HepG2 (cell line): Measurements from ENCODE around the gene MAPK9. TPM values are rescaled to one million over a fixed set of nuclear protein-coding genes. Genes with fewer than 3 reads are reported as not detected.

Source experiments
- ATAC-seq: fragments of 200-7000 bp; cut with Tn5 transposase; 3 replicates; pipeline ENCODE4 v1.9.1; 2020; ENCODE audit warnings: mild to moderate bottlenecking, moderate library complexity
- BruUV-seq: library from RNA; stranded (reverse); fragments of 400-500 nt; replicated peaks from 2 replicates; lab custom pipeline; 2021; lab: Mats Ljungman, UMichigan
- CTCF ChIA-PET: fragments of 300-600 bp; formaldehyde crosslinking; extraction: SDS; loops from one replicate; lab custom pipeline; 2021; ENCODE audit warnings: low total read pairs, inconsistent platforms, low intra/inter-chr PET ratio; lab: Yijun Ruan, JAX
- POLR2A ChIA-PET: fragments of 350-600 bp; sonication (Branson Sonifier 250); formaldehyde crosslinking; loops from one replicate; lab custom pipeline; 2020; ENCODE audit warnings: antibody characterized with exemption, inconsistent platforms; lab: Yijun Ruan, JAX
- DNase-seq: peaks from one replicate; pipeline ENCODE4 v3.0.0-alpha.2; 2015; ENCODE audit warnings: low spot score
- FAIRE-seq: peaks from 3 replicates; lab custom pipeline; 2011; peaks lifted over from hg19 to GRCh38; lab: Jason Lieb, UNC
- H2AFZ ChIP-seq: one replicate; pipeline ENCODE4 v1.6.1; 2011; ENCODE audit warnings: low read length, inconsistent platforms
- H3K27ac ChIP-seq: fragments of 300-600 bp; 3 replicates; pipeline ENCODE4 v1.8.0; 2011; ENCODE audit warnings: mixed run types, mild to moderate bottlenecking, mixed read lengths, low read length, inconsistent platforms; ENCODE audit not compliant: insufficient read depth; ENCODE audit errors: extremely low read length
- H3K27me3 ChIP-seq, 2 experiments: fragments of 200-600 bp in 1 of 2; 2 replicates in 1 of 2; 3 replicates in 1 of 2; pipeline versions ENCODE4 v1.6.0 to v1.8.0; 2011; ENCODE audit warnings: low read length in 2 of 2, mild to moderate bottlenecking in 2 of 2, moderate library complexity in 2 of 2, inconsistent platforms in 1 of 2; ENCODE audit not compliant: insufficient read depth in 2 of 2, control insufficient read depth in 1 of 2
- H3K36me3 ChIP-seq, 2 experiments: fragments of 200-600 bp in 1 of 2; replicated peaks in 1 of 2; 2 replicates in 1 of 2; 3 replicates in 1 of 2; pipeline versions ENCODE4 v1.5.1 to v1.8.0; 2011; ENCODE audit warnings: low read length in 2 of 2, inconsistent platforms in 1 of 2; ENCODE audit not compliant: insufficient read depth in 2 of 2, control insufficient read depth in 1 of 2
- H3K4me1 ChIP-seq: 2 replicates; pipeline ENCODE4 v1.5.1; 2012; ENCODE audit warnings: low read length, inconsistent platforms; ENCODE audit not compliant: insufficient read depth
- H3K4me2 ChIP-seq: 2 replicates; pipeline ENCODE4 v1.6.0; 2011; ENCODE audit warnings: low read depth, low read length, inconsistent platforms
- H3K4me3 ChIP-seq, 3 experiments: fragments of 200-600 bp in 1 of 3; sonication (generic), shearing (Covaris generic) in 1 of 3; replicated peaks in 1 of 3; 2 replicates each; pipeline ENCODE4 v1.5.1; 2011 to 2016; ENCODE audit warnings: low read length in 3 of 3, inconsistent platforms in 2 of 3, low read depth in 2 of 3, mild to moderate bottlenecking in 2 of 3, control low read depth in 1 of 3, mixed read lengths in 1 of 3; ENCODE audit not compliant: insufficient read depth in 1 of 3
- H3K79me2 ChIP-seq: one replicate; pipeline ENCODE4 v1.6.1; 2011; ENCODE audit warnings: low read length, inconsistent platforms; ENCODE audit not compliant: insufficient read depth
- H3K9ac ChIP-seq: 2 replicates; pipeline ENCODE4 v1.6.0; 2011; ENCODE audit warnings: mild to moderate bottlenecking, low read depth, low read length, inconsistent platforms; ENCODE audit not compliant: insufficient read depth
- H3K9me3 ChIP-seq: 2 replicates; pipeline ENCODE4 v1.5.1; 2012; ENCODE audit warnings: mild to moderate bottlenecking, low read length
- H4K20me1 ChIP-seq: 2 replicates; pipeline ENCODE4 v1.6.0; 2011; ENCODE audit warnings: inconsistent platforms, mild to moderate bottlenecking, low read length, moderate library complexity; ENCODE audit not compliant: insufficient read depth
- CBX1 ChIP-seq: IDR thresholded peaks from one replicate; pipeline ENCODE4 v1.6.1; 2016; ENCODE audit warnings: antibody characterized with exemption, low read depth
- MBNL3 ChIP-seq: fragments of 250-450 bp; sonication (Bioruptor Pico); conservative IDR thresholded peaks from 2 replicates; pipeline ENCODE4 v1.8.0; 2022; ENCODE audit warnings: mild to moderate bottlenecking, inconsistent platforms
- MTF2 ChIP-seq: sonication (generic); formaldehyde crosslinking; IDR thresholded peaks from 2 replicates; pipeline ENCODE4 v1.5.0; 2020; ENCODE audit warnings: missing genetic modification reagents, borderline replicate concordance
- SMAD9 ChIP-seq: sonication (generic); formaldehyde crosslinking; IDR thresholded peaks from 2 replicates; pipeline ENCODE4 v1.5.1; 2020; ENCODE audit warnings: mild to moderate bottlenecking, missing genetic modification reagents
- TAF15 ChIP-seq: fragments of 200-400 bp; formaldehyde crosslinking; IDR thresholded peaks from one replicate; pipeline ENCODE4 v1.6.1; 2018; ENCODE audit warnings: mild to moderate bottlenecking, low read depth, low read length; ENCODE audit not compliant: poor library complexity, severe bottlenecking
- ZFAT ChIP-seq: sonication (generic); formaldehyde crosslinking; conservative IDR thresholded peaks from 2 replicates; pipeline ENCODE4 v1.8.1; 2023; ENCODE audit warnings: missing genetic modification reagents, inconsistent platforms
- ZMYM2 ChIP-seq: sonication (generic); formaldehyde crosslinking; IDR thresholded peaks from 2 replicates; pipeline ENCODE4 v1.8.0; 2022; ENCODE audit warnings: mild to moderate bottlenecking, missing genetic modification reagents
- ZNF282 ChIP-seq: fragments of 450-650 bp; IDR thresholded peaks from 2 replicates; pipeline ENCODE4 v1.6.1; 2018; ENCODE audit not compliant: partially characterized antibody
- WGBS: methylation state at CpG from one replicate; pipeline ENCODE4 v1.1.6; 2017; ENCODE audit warnings: low lambda C conversion rate; 5-methylcytosine and 5-hydroxymethylcytosine counted together
- in situ Hi-C: cut with HindIII; loops from 2 replicates; pipeline ENCODE4 v1.10.0; 2017; ENCODE audit warnings: low pct_unique_long_range_greater_than_20kb; ENCODE audit not compliant: extremely low pct_ligation_motif_present
- intact Hi-C: fragments of 100-400 bp; cut with micrococcal nuclease; formaldehyde crosslinking; loops from one replicate; pipeline ENCODE4 v1.10.0; 2022; ENCODE audit not compliant: unreplicated experiment
- polyA plus RNA-seq, 8 experiments: library from polyadenylated mRNA; depleted of rRNA in 3 of 8; stranded (reverse) in 7 of 8; unstranded in 1 of 8; fragments of >200 nt; fragmentation: Illumina TruSeq in 4 of 8; extraction: Trizol in 4 of 8; gene quantifications; 2 replicates each; pipeline versions ENCODE4 v1.2.1 to v1.2.3, GENCODE V29; 2011 to 2016; ENCODE audit warnings: low read depth in 4 of 8, missing spikeins in 1 of 8, mixed read lengths in 1 of 8; ENCODE audit not compliant: insufficient read depth in 1 of 8
- total RNA-seq, 5 experiments: library from RNA; depleted of rRNA; stranded (reverse); fragments of >200 nt; fragmentation: Illumina TruSeq; extraction: Trizol; gene quantifications; 2 replicates each; pipeline ENCODE4 v1.2.3, GENCODE V29; 2016; ENCODE audit warnings: low read depth in 1 of 5
- TF ChIP-seq, protein P1 (sequence below): sonication (generic); formaldehyde crosslinking; IDR thresholded peaks from 2 replicates; pipeline ENCODE4 v1.5.0; 2020; ENCODE audit warnings: missing genetic modification reagents
- TF ChIP-seq, protein P2 (sequence below): sonication (generic); formaldehyde crosslinking; conservative IDR thresholded peaks from 2 replicates; pipeline ENCODE4 v1.8.0; 2022; ENCODE audit warnings: missing genetic modification reagents
- TF ChIP-seq, protein P3 (sequence below): sonication (generic); formaldehyde crosslinking; IDR thresholded peaks from 2 replicates; pipeline ENCODE4 v1.5.0; 2020; ENCODE audit warnings: missing genetic modification reagents
- TF ChIP-seq, protein P4 (sequence below): sonication (generic); formaldehyde crosslinking; IDR thresholded peaks from 2 replicates; pipeline ENCODE4 v1.5.0; 2020; ENCODE audit warnings: mild to moderate bottlenecking, missing genetic modification reagents, borderline replicate concordance
- TF ChIP-seq, protein P5 (sequence below): sonication (generic); formaldehyde crosslinking; IDR thresholded peaks from 2 replicates; pipeline ENCODE4 v1.5.1; 2020; ENCODE audit warnings: missing genetic modification reagents, mild to moderate bottlenecking, borderline replicate concordance
- TF ChIP-seq, protein P6 (sequence below): sonication (generic); formaldehyde crosslinking; IDR thresholded peaks from 2 replicates; pipeline ENCODE4 v1.5.0; 2020; ENCODE audit warnings: missing genetic modification reagents

The MAPK9 gene
- total and polyA plus RNA-seq, 2 of the 13 experiments (the other 11 are each of a cell fraction or from before 2014, with no cell fraction given): 30.1 to 56.1 TPM

DNA sequence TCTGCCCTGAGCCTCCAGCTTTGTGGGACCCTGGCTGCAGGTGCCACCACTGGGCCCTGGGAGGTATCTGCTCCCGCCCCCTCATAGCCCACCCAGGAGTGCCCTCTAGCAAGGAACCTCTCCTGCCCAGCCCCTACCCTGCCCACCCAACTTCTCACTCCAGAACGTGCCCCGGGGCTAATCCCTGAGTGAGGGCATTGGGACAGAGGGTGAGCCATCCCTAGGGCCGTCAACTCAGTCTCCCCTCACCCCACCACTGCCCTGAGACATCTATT is 80.2 kb downstream of the MAPK9 start (continued):
- no peak for TF ChIP-seq ZMYM2 (CRISPR knock-in tag)
- TF ChIP-seq, protein P1, sequence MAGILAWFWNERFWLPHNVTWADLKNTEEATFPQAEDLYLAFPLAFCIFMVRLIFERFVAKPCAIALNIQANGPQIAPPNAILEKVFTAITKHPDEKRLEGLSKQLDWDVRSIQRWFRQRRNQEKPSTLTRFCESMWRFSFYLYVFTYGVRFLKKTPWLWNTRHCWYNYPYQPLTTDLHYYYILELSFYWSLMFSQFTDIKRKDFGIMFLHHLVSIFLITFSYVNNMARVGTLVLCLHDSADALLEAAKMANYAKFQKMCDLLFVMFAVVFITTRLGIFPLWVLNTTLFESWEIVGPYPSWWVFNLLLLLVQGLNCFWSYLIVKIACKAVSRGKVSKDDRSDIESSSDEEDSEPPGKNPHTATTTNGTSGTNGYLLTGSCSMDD (CRISPR knock-in tag): no peak

DNA sequence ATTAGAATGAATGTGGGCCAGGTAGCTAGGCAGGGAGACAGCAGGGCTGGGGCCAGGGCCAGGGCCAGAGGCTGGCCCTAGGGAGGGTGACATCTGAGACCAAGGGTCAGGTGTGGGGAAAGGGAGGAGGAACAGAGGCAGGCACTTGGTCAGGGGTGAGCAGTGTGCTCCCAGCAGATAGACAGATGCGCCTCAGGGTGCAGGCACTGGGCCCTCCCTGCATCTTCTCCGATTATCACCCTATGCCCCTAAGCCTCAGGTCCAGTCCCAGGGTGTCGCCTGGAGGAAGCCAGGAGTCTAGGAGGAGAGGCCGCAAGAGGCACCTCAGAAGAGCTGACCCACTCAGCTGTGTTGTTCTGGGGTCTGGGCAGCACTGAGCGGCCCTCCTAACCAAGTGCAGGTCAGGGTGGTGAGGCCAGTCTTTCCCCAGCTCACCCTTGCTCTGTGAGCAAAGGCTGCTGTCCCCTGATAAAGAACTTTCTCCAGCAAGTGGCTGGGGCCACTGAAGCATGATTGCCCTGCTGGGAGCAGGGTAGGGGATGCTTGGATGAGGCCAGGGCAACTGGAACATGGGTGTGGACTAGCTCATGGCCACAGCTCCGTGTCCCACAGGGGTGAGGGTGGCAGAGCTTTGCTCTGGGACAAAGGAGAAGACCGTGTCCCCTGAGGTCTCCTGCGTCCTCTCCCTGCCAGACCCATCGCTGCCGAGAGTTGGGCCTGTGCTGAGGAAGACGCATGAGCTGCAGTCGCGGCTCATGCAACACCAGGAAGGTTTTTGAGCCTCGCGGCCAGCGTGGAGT is 80.7 kb downstream of the MAPK9 start:
- no peak overlapping the region for H3K4me3 ChIP-seq
- 19% methylated on average over 8 of the region's 16 CpGs for WGBS
- H2AFZ ChIP-seq: no peak overlapping the region
- in situ Hi-C loops (loop anchor here (25.0 kb wide), 1 partner anchor 251 kb away; no protein-coding TSS in a partner anchor), intact Hi-C loops (no loop called here)
- no peak overlapping the region for H3K27ac ChIP-seq
- no peak overlapping the region for H3K4me2 ChIP-seq
- ChIA-PET CTCF (no interaction called here), POLR2A (no interaction called here)
- H3K36me3 ChIP-seq: no peaks in the 10 kb centered on the region
- H3K9me3 ChIP-seq: no peaks in the 10 kb centered on the region
- ATAC-seq (peak; percentile 18; the same call in 2 of the 3 replicates), FAIRE-seq (no peak), DNase-seq (no peak)
- peaks cover 0 to 22% of the 10 kb centered on the region in 2 experiments; a peak in 3 of 5 replicates for H3K27me3 ChIP-seq
- 0 out of 2 replicates have a peak, but pooled peaks cover 2% of the 10 kb centered on the region for H4K20me1 ChIP-seq
- H3K4me1 ChIP-seq: peaks cover 11% of the 10 kb centered on the region
- BruUV-seq: no TSS peak
- no peaks in the 10 kb centered on the region for H3K79me2 ChIP-seq
- H3K9ac ChIP-seq: no peak overlapping the region
- no peak for TF ChIP-seq MTF2
- TF ChIP-seq TAF15: no peak
- TF ChIP-seq, protein P2, sequence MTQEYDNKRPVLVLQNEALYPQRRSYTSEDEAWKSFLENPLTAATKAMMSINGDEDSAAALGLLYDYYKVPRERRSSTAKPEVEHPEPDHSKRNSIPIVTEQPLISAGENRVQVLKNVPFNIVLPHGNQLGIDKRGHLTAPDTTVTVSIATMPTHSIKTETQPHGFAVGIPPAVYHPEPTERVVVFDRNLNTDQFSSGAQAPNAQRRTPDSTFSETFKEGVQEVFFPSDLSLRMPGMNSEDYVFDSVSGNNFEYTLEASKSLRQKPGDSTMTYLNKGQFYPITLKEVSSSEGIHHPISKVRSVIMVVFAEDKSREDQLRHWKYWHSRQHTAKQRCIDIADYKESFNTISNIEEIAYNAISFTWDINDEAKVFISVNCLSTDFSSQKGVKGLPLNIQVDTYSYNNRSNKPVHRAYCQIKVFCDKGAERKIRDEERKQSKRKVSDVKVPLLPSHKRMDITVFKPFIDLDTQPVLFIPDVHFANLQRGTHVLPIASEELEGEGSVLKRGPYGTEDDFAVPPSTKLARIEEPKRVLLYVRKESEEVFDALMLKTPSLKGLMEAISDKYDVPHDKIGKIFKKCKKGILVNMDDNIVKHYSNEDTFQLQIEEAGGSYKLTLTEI (CRISPR knock-in tag): no peak
- TF ChIP-seq, protein P3, sequence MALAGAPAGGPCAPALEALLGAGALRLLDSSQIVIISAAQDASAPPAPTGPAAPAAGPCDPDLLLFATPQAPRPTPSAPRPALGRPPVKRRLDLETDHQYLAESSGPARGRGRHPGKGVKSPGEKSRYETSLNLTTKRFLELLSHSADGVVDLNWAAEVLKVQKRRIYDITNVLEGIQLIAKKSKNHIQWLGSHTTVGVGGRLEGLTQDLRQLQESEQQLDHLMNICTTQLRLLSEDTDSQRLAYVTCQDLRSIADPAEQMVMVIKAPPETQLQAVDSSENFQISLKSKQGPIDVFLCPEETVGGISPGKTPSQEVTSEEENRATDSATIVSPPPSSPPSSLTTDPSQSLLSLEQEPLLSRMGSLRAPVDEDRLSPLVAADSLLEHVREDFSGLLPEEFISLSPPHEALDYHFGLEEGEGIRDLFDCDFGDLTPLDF: no peak
- TF ChIP-seq, protein P4, sequence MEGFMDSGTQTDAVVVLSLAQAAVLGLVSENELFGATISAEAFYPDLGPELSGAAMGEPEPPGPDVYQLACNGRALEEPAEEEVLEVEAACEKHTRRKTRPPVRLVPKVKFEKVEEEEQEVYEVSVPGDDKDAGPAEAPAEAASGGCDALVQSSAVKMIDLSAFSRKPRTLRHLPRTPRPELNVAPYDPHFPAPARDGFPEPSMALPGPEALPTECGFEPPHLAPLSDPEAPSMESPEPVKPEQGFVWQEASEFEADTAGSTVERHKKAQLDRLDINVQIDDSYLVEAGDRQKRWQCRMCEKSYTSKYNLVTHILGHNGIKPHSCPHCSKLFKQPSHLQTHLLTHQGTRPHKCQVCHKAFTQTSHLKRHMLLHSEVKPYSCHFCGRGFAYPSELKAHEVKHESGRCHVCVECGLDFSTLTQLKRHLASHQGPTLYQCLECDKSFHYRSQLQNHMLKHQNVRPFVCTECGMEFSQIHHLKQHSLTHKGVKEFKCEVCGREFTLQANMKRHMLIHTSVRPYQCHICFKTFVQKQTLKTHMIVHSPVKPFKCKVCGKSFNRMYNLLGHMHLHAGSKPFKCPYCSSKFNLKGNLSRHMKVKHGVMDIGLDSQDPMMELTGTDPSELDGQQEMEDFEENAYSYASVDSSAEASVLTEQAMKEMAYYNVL (CRISPR knock-in tag): no peak
- TF ChIP-seq, protein P5, sequence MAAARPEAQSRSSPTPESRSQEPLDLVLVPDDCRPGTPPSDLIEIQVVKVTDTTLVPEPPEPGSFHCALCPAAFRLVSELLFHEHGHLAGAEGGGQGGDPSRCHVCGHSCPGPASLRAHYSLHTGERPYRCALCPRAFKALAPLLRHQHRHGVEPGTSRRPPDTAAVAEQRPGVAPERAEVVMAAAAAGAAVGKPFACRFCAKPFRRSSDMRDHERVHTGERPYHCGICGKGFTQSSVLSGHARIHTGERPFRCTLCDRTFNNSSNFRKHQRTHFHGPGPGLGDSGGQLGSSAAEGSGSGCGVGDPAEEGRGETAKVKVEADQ: no peak
- no peak for TF ChIP-seq MBNL3
- no peak for TF ChIP-seq SMAD9
- TF ChIP-seq CBX1: no peak
- no peak for TF ChIP-seq ZNF282
- no peak for TF ChIP-seq ZFAT (CRISPR knock-in tag)
- TF ChIP-seq, protein P6, sequence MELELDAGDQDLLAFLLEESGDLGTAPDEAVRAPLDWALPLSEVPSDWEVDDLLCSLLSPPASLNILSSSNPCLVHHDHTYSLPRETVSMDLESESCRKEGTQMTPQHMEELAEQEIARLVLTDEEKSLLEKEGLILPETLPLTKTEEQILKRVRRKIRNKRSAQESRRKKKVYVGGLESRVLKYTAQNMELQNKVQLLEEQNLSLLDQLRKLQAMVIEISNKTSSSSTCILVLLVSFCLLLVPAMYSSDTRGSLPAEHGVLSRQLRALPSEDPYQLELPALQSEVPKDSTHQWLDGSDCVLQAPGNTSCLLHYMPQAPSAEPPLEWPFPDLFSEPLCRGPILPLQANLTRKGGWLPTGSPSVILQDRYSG (CRISPR knock-in tag): no peak
